ENCODE measurements around the gene SYNPO.

DNA sequence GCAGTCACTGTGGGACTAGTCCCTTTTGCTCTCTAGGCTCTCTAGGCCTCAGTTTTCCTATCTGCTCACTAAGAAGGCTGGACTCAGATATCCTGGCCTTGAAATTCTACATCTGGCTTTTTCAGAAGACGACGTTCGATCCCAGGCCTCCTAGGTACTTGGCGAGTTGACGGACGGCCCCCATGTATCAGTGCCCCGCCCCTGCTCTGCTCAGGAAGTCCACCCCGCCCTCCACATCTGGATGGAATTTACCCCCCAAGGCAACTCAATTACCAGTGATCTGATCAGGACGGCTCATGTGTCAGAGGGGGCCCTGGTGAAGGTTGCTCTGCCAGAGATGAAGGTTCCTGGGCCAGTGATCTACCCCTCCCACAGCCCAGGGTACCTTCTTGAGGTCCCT is 44.1 kb upstream of the SYNPO start:
- TF ChIP-seq CTCF (conservative IDR thresholded peaks at IDR 0.05), result no peak
- no peak for TF ChIP-seq ZFX (IDR thresholded peaks at IDR 0.05)
